Loucy (cell line): ENCODE data around the gene HRH2.

ENCODE experiments used
- H2AFZ ChIP-seq: fragments of 200-600 bp; sonication (generic); 2 replicates; pipeline ENCODE4 v1.6.0; 2016; ENCODE audit warnings: antibody characterized with exemption, mild to moderate bottlenecking, low read length, moderate library complexity
- H3F3A ChIP-seq: fragments of 200-600 bp; 2 replicates; pipeline ENCODE4 v1.6.0; 2016; ENCODE audit warnings: antibody characterized with exemption, low read depth, mild to moderate bottlenecking
- H3K27me3 ChIP-seq: fragments of 200-600 bp; sonication (generic); 2 replicates; pipeline ENCODE4 v1.6.1; 2014; ENCODE audit warnings: low read length, mild to moderate bottlenecking; ENCODE audit not compliant: insufficient read depth, poor library complexity, severe bottlenecking
- H3K36me3 ChIP-seq: fragments of 200-600 bp; sonication (generic); 2 replicates; pipeline ENCODE4 v1.6.1; 2016; ENCODE audit warnings: low read length; ENCODE audit not compliant: insufficient read depth
- H3K4me1 ChIP-seq: fragments of 200-600 bp; sonication (generic); 2 replicates; pipeline ENCODE4 v1.5.1; 2014; ENCODE audit warnings: low read length, mild to moderate bottlenecking; ENCODE audit not compliant: insufficient read depth, poor library complexity, severe bottlenecking
- H3K4me2 ChIP-seq: fragments of 200-600 bp; sonication (generic); 2 replicates; pipeline ENCODE4 v1.6.0; 2014; ENCODE audit warnings: antibody characterized with exemption, low read length, low read depth, mild to moderate bottlenecking; ENCODE audit not compliant: poor library complexity, severe bottlenecking
- H3K4me3 ChIP-seq: fragments of 200-600 bp; sonication (generic); 2 replicates; pipeline ENCODE4 v1.5.1; 2014; ENCODE audit warnings: low read length, mild to moderate bottlenecking, mixed read lengths; ENCODE audit not compliant: poor library complexity, severe bottlenecking
- H3K79me2 ChIP-seq: fragments of 200-600 bp; sonication (generic); 2 replicates; pipeline ENCODE4 v1.6.1; 2014; ENCODE audit warnings: low read length; ENCODE audit not compliant: insufficient read depth
- H3K9ac ChIP-seq: fragments of 200-600 bp; sonication (generic); 2 replicates; pipeline ENCODE4 v1.6.0; 2014; ENCODE audit warnings: mild to moderate bottlenecking, low read depth, low read length, moderate library complexity; ENCODE audit not compliant: poor library complexity, severe bottlenecking
- H3K9me2 ChIP-seq: fragments of 200-600 bp; sonication (generic); replicated peaks from 2 replicates; pipeline ENCODE4 v1.6.1; 2016; ENCODE audit warnings: low read depth, low read length, mixed read lengths
- H3K9me3 ChIP-seq: fragments of 200-600 bp; sonication (generic); 2 replicates; pipeline ENCODE4 v1.6.1; 2014; ENCODE audit warnings: mild to moderate bottlenecking, antibody characterized with exemption, low read length, low read depth; ENCODE audit not compliant: insufficient read depth
- H4K20me1 ChIP-seq: fragments of 200-600 bp; sonication (generic); 2 replicates; pipeline ENCODE4 v1.6.0; 2014; ENCODE audit warnings: antibody characterized with exemption, low read length, mild to moderate bottlenecking; ENCODE audit not compliant: insufficient read depth, poor library complexity, severe bottlenecking
- EZH2phosphoT487 ChIP-seq: fragments of 200-600 bp; IDR thresholded peaks from 2 replicates; pipeline ENCODE4 v1.6.1; 2018; ENCODE audit warnings: antibody characterized with exemption, mild to moderate bottlenecking, moderate library complexity, borderline replicate concordance
- TF ChIP-seq, protein P1 (sequence below): fragments of 200-600 bp; sonication (generic); conservative IDR thresholded peaks from 2 replicates; pipeline ENCODE4 v1.5.1; 2014; ENCODE audit warnings: mild to moderate bottlenecking, antibody characterized with exemption, low read length

The HRH2 gene

DNA sequence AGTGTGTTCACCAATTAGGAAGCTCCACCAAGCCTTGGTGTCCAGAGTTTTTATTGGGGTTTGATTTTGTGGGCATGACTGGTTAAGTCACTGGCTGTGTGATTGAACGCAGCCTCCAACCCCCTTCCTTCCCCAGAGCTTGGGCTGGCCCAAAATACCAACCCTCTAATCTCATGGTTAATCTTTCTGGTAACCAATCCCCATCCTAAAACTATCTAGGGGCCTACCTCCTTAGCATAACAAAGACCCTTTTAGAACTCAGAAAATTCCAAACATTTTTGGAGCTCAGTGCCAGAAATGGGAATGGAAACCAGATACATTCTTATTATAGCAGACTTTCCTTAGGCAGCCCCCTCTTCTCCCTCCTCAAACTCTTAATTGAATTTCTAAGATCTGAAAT is 35.9 kb upstream of the HRH2 start:
- H3K36me3 ChIP-seq: no peaks in the 10 kb centered on the region
- no peaks in the 10 kb centered on the region for H3K9me3 ChIP-seq
- H4K20me1 ChIP-seq: no peaks in the 10 kb centered on the region
- no peaks in the 10 kb centered on the region for H3K79me2 ChIP-seq
- H3K4me3 ChIP-seq: no peak overlapping the region
- no peak overlapping the region for H3K9ac ChIP-seq
- no peaks in the 10 kb centered on the region for H3K9me2 ChIP-seq
- no peaks in the 10 kb centered on the region for H3F3A ChIP-seq
- no peaks in the 10 kb centered on the region for H3K27me3 ChIP-seq
- H2AFZ ChIP-seq: no peak overlapping the region
- H3K4me1 ChIP-seq: no peaks in the 10 kb centered on the region
- TF ChIP-seq EZH2phosphoT487: no peak
- TF ChIP-seq, protein P1, sequence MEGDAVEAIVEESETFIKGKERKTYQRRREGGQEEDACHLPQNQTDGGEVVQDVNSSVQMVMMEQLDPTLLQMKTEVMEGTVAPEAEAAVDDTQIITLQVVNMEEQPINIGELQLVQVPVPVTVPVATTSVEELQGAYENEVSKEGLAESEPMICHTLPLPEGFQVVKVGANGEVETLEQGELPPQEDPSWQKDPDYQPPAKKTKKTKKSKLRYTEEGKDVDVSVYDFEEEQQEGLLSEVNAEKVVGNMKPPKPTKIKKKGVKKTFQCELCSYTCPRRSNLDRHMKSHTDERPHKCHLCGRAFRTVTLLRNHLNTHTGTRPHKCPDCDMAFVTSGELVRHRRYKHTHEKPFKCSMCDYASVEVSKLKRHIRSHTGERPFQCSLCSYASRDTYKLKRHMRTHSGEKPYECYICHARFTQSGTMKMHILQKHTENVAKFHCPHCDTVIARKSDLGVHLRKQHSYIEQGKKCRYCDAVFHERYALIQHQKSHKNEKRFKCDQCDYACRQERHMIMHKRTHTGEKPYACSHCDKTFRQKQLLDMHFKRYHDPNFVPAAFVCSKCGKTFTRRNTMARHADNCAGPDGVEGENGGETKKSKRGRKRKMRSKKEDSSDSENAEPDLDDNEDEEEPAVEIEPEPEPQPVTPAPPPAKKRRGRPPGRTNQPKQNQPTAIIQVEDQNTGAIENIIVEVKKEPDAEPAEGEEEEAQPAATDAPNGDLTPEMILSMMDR: no peak
- H3K4me2 ChIP-seq: no peak overlapping the region

DNA sequence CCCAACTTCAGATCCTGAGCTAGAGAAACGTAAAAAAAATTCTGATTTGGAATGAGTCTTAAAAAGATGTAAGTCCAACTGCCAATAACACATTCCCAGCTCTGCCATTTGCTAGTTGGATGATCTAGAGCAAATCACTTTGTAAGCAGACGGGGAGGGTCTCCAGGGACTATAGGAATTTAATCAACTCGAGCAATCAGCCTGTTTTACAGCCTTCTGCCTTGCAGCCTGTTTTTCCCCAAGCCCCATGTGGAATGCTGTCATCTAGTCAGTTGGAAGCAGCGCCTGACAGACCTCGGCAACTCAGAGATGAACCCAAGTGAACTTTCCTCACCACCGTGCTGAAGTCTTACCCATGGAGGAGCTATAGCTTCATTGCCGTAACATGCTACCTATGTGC is 34.8 kb upstream of the HRH2 start:
- Histone ChIP-seq H3K9me3 (no peaks in the 10 kb centered on the region), H4K20me1 (no peaks in the 10 kb centered on the region), H3K4me2 (no peak overlapping the region), H3K9ac (no peak overlapping the region), H3F3A (no peaks in the 10 kb centered on the region), H2AFZ (no peak overlapping the region), H3K36me3 (no peaks in the 10 kb centered on the region), H3K79me2 (no peaks in the 10 kb centered on the region), H3K9me2 (no peaks in the 10 kb centered on the region), H3K4me1 (no peaks in the 10 kb centered on the region), H3K4me3 (no peak overlapping the region), H3K27me3 (no peaks in the 10 kb centered on the region)
- no peak for TF ChIP-seq EZH2phosphoT487
- TF ChIP-seq, protein P1: no peak

DNA sequence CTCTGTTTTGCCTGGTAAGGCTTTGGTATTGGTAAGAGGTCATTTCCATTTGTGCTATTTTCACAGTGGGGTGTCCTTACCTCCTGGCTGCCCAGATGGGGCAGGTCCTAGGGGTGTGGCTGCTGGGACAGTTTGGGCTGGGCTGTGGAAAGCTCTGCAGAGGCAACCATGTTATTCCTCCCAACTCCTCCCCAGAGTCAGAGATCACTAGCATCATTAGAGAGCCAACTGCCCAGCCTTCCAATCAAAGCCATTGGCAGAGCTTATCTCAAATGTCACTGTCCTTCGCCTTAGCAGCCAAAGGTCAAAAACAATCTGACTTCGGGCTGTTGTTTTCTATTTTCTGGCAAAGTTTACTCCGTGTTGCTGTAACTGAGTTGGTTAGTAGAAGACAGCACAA is 33.6 kb upstream of the HRH2 start:
- no peaks in the 10 kb centered on the region for H3K79me2 ChIP-seq
- no peaks in the 10 kb centered on the region for H3K9me3 ChIP-seq
- H3K36me3 ChIP-seq: no peaks in the 10 kb centered on the region
- no peak overlapping the region for H3K4me2 ChIP-seq
- no peaks in the 10 kb centered on the region for H3K9me2 ChIP-seq
- no peak overlapping the region for H3K9ac ChIP-seq
- no peak overlapping the region for H3K4me3 ChIP-seq
- H2AFZ ChIP-seq: no peak overlapping the region
- TF ChIP-seq, protein P1: no peak
- TF ChIP-seq EZH2phosphoT487: no peak
- no peaks in the 10 kb centered on the region for H3K4me1 ChIP-seq
- H3F3A ChIP-seq: no peaks in the 10 kb centered on the region
- no peaks in the 10 kb centered on the region for H3K27me3 ChIP-seq
- no peaks in the 10 kb centered on the region for H4K20me1 ChIP-seq
